GM19240 (cell line): Measurements from ENCODE around the gene PHACTR1.
"Not testable (repeated sequence)": the region's sequence is repeated elsewhere in the genome, so short reads cannot be mapped to it uniquely, and the experiment has no call there.

Experiments used
- DNase-seq: peaks from one replicate; pipeline ENCODE4 v3.0.0; 2011; ENCODE audit warnings: low spot score; ENCODE audit not compliant: insufficient read length

The PHACTR1 gene

DNA sequence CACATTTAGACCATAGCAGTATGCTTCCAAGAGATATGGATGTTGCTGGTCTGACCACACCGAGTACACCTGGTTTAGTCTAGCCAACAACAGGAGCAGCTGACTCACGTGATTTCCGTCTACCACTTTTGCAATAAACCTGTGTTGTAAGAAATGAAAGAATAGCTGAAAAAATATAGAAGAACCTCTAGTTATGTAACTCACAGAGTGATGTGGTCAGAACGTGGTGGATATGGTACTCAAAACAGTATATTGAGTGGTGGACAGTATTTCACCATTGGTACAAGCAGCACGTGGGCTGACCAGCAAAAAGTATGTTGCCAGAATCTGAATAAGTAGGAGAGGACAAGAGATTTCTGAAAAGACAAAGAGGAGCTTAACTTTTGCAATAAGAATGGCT lies 384.8 kb downstream of the PHACTR1 start:
- no peak for DNase-seq

DNA sequence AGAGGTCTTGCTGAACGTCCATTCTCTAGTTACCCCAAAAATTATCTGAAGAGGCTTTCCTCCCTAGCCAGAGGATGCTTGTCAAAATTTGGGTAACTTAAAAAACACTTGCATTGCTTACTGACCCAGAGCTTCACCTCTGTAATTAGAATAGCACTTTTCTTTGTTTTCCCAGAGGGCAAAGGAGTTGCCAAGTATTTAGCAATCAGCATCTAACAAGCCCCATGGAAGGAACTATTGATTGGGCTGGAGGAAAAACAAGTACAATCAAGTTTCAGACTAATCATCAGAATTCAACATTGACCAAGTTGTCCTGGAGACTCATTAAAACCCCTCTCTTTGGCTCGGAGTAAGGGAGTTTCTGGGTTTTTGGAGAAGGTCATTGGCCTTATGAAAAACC lies 385.4 kb downstream of the PHACTR1 start:
- no peak for DNase-seq

DNA sequence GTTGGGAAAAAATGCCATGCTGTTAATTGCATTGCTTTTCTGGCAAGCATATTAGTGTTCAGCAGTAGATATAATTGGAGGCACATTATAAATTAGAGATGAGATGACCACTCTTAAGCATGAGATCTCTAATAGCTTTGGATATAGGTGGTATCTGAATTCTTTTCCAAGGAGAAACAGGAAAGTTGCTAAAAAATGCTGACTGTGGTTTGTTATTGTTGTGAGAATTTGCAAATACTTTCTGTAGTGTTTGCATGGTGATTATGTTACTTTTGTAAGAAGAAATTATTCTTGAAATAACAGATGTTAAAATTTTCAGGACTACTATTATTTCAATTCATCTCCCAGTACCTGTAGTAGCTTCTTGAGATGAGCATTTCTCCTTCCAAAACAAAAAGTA lies 386.6 kb downstream of the PHACTR1 start:
- no peak for DNase-seq

DNA sequence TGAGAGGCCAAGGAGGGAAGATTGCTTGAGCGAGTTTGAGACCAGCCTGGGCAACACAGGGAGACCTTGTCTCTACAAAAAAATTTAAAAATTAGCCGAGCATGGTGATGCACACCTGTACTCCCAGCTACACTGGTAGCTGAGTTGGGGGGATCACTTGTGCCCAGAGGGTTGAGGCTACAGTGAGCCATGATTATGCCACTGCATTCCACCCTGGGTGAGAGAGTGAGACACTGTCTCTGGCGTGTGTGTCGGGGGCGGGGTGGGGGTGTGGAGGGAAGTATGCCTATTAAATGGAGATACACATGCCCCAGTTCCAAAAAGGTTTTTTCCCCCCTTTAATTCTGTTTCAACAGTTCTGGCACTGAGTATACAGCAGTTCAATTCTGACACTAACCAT lies 388.6 kb downstream of the PHACTR1 start:
- DNase-seq, result no peak

DNA sequence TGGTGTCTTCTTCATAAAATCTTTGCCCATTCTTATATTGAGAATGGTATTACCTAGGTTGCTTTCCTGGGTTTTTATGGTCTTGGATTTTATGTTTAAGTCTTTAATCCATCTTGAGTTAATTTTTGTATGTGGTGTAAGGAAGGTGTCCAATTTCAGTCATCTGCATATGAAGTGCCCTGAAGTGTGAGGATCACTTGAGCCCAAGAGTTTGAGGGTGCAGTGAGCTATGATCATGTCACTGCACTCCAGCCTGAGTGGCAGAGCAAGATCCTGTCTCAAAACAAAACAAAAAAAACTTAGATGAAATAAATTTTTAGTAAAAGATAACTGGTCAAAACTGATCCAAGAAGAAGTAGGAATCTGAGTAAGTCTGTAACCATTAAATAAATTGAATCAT lies 396.4 kb downstream of the PHACTR1 start:
- DNase-seq, result no peak

DNA sequence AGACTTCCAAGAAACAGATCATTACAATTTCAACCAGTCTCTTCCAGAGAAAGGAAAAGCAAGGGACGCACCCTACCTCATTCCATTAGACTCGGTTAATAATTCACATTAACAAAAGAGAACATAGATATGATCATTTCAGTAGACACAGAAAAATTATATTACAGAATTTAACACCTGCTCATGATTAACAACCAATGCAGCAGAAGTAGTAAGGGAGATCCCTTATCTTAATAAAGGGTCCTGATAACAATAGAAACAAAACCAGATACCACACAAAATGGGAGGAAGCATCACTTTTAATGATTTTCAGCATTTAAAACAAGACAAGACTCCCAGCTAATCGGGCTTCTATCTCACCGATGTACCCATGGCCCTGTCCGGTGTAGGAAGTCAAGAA lies 396.8 kb downstream of the PHACTR1 start:
- DNase-seq, result no peak

DNA sequence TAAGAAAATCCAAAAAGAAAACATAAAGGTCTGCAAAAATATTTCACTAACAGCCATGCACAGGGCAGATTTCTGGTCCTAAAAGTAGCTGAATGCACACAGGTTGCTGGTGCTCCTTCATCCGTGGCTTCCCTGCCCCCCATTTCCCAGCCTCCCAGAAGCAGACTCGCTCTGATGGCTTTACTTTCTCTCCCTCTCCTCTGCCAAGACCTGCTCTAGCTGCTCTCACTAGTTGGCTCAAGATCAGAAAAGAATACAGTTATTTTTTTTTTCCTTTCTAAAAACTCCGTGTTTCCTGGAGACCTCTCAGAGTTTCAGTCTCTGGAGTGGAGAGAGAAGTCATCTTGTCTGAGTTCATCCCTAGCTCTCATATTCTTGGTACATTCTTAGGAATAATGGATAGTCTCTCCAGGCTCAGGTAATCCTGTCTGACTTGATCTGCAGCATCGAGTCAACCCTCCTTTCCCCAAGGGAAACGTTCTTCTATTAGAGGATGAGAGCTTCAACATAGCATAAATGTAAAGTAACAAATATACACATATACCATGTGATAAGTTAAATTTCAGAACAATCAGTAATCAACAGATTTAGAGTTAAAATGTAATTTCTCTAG lies 397.5 kb downstream of the PHACTR1 start:
- no peak for DNase-seq

DNA sequence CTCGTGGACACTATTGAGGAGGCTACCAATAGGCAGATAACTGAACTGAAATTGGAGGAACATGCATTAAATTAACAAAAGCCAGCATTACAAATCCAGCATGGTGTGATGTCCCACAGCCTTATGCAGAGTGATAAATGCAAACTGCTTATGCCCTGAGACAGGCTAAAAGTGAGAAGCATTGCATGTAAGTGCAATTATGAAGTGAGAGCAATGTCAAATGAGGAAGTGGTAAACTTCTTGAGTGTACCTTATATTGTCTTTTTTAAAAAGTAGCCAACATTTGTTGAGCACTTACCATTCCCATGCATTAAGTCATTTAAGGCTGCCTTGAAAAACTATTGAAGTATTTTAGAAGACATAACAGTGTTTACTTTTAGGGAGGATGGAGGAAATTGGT lies 399.6 kb downstream of the PHACTR1 start:
- no peak for DNase-seq

DNA sequence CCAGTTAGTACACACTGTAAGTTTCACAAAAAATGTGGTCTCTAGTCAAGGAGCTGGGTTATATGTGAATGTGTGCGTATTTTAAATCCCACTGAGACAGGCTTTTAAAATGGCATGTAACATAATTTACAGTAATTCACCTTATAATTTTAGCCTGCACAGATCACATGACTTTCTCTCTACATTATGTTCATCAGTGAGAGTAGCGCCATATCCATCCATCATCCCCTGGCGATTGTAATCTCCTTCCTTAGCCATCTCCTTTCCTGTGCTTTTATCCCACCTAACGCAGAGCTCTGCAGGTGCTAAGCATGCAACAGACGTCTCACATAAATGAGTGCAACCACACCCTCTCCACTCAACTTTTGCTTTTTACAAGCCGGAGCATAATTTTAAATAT lies 401.0 kb downstream of the PHACTR1 start:
- DNase-seq, result no peak

DNA sequence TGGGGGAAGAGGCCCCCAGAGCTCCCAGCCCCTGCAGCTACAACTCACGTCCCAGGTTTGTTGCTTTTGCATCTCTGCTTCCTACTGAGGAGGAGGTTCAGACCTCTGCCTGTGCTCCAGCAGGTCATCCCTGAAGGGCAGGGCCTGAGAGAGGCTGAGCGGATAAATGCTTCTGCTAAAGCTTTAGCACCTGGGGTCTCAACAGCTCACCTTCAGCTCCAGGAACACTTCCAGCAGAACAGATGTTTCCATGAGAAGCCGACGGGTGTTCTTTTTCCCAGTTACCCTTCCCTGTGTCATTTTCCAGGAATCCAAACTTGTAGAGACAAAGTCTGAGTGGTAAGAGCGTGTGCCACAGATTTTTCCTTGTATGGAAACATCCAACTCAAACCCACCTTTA lies 403.0 kb downstream of the PHACTR1 start:
- DNase-seq, result no peak

DNA sequence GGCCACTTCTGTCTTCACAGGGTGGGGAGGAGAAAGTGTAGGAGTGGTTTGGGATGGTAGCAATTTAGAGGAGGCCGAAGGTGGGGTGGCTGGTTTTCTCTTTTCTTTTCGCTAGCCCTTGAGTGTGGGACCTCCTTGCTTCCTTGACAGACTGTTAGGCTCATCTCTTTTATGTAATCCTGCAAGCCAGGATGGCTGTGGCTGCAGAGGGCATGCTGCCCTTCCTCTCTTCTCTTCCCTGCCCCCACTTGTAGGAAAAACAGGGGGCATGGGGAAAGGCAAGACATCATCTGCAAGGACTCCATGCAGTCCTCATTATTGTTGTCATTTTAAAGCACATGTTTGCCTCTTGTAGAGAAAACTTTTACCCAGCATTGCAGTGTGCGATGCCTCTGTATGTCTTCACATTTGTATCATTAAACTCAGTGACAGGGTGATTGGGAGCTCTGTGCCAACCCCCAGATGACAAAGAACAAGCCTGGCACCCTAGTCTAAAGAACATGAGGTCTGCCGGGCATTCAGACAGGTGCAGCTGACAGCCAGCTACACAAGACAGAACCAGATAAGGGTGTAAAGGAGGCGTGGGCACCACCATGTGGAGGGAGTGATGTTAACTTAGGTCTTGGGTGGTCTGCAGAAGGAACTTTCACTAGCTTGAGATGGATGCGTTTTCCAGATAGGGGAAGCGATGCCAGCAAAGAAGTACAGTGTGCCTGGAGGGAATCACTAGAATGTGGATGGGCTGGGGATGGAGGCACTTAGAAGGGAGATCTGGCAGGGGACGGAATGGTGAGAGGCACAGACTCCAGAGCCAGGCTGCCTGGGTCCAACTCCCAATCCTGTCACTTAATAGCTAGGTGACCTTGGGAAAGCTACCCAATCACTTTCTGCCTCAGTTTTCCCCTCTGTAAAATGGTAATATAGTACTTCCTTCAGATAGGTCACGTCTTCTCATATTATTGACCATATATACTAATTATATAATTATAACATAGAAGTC lies 404.2 kb downstream of the PHACTR1 start:
- DNase-seq, result no peak

DNA sequence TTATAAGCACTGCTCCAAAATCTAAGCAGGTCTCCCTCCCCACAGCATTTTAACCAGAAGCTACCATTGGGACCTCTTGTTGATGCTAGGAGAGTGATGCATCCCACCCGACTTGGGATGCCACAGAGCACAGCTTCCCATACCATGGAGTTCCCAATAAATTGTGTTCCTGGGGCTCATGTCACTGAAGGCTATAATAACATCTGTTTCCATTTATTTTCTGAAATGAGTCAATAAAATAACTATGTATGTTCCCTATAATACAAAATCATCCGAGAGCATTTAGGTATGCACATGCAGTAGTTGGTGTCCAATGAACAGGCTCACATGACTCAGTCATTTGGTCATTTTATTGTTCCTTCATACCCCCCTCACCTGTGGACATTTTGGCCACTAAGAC lies 407.6 kb downstream of the PHACTR1 start:
- no peak for DNase-seq

DNA sequence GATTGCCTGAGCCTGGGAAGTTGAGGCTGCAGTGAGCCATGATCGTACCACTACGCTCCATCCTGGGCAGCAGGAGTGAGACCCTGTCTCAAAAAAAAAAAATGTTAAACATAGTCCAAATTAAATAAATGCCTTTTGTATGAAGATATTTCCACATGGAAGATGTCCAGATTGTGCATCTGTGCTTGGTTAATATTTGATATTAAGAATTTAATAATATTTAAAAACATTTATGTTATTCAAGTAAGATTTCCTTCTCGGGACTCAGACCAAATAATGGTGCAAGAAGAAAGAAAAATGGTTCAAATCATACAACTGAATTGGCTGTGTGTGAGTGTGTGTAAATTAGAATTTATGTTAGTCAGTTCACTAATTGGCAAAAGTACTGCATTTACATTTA lies 409.3 kb downstream of the PHACTR1 start:
- no peak for DNase-seq

DNA sequence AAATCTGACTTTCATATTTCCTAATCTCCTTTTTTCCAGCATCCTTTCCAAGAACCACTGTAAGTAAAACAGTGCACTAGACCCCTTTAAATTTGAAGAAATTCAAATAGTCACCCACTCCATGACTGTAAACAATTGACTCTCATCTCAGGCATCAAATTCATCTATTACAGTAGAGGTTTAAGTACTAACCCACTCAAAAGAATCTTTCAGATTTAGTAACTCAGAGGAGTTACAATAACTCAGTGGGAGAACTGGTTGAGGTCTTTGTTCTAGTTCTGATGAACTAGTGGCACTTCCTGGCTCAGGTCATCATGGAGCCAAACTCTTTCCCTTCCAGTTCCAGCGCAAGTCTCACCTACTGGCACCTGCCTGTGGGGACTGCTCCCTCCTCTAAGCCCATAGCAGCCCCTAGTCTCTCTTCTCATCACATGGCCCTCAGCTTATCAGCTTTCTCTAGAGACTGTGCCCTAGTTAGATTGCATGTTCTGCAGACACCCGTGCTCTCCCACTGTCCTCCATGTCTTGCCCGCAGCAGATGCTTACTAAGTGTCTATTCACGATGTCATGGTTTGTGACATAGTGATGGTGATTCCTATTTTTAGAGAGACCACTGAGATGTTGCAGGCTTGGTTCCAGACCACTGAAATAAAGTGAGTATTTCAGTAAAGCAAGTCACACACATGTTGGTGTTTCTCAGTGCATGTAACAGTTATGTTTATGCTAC lies 415.5 kb downstream of the PHACTR1 start:
- no peak for DNase-seq

DNA sequence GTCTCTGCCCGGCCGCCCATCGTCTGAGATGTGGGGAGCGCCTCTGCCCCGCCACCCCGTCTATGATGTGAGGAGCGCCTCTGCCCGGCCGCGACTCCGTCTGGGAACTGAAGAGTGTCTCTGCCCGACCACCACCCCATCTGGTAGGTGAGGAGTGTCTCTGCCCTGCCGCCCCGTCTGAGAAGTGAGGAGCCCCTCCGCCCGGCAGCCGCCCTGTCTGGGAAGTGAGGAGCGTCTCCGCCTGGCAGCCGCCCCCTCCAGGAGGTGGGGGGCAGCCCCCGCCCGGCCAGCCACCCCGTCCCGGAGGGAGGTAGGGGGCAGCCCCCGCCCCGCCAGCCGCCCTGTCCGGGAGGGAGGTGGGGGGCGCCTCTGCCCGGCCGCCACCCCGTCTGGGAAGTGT lies 417.3 kb downstream of the PHACTR1 start:
- not testable (repeated sequence) for DNase-seq

DNA sequence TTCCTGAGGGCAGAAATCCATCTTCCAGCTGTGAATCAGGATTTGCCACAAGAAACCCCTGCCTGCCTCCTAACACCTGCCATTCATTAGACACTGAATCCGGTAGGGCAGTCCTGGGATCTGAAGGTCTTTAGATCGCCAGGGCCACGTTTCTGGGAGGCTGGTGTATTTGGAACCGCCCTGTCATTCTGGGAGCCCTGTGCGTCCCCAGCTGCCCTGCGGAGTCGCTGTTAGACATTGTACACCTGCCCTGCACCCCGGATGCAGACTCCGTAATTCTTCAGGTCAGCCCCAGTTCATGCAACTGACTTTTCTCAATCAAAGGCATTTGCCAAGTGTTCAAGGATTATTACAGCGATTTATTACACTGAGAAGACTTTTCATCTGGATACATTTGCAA lies 418.6 kb downstream of the PHACTR1 start:
- DNase-seq, result no peak

DNA sequence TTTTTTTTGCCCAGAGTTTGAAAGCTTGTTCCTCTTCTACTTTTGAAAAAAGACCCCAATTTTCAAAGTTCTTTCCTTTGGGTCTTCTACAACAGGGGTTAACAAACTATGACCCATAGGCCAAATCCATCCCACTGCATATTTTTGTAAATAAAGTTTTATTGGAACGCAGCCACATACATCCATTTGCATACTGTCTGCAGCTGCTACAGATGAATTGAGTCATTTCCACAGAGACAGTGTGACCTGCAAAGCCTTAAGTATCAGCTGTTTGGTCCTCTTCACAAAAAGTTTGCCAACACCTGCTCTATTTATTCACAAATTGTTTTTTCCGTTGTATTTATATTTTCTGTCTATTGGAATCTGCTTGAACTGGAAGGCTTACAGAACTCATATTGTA lies 422.6 kb downstream of the PHACTR1 start:
- no peak for DNase-seq

DNA sequence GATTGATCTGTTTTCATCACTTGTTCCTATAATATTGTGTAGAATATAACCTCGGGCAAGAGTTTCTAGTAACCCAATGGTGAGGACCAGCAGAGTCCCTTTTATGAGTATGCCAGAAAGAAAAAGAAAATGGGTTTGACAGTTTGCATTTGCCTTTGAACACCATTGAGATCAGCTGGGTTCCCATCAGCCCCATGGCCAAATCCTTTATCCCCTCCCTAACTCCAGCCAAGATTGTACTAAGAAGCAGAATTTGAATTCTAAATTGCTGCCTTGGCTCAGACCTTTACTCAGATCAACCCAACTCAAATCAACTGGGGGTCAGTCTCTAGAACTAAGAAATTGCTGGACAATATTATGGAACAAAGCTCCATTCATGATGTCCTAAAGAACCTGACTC lies 424.4 kb downstream of the PHACTR1 start:
- DNase-seq, result no peak

DNA sequence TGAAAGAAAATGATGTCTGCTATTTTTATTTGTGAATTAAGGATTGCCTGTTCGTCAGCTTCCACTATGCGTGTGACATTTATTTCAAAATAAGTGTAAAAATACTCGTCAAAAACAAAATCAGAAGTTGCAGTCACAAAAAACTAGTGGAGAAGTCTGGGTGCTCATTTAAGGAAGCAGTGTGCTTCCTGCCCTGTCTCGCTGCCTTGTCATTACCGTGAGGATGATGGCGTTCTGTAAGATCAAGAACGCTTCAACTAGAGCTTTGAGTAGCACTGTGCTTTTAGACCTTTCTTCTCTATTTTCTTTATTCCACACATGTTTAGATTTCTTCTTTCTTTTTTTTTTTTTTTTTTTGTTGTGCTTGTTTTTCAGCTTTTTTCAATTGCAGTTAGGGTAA lies 424.8 kb downstream of the PHACTR1 start:
- DNase-seq, result no peak

DNA sequence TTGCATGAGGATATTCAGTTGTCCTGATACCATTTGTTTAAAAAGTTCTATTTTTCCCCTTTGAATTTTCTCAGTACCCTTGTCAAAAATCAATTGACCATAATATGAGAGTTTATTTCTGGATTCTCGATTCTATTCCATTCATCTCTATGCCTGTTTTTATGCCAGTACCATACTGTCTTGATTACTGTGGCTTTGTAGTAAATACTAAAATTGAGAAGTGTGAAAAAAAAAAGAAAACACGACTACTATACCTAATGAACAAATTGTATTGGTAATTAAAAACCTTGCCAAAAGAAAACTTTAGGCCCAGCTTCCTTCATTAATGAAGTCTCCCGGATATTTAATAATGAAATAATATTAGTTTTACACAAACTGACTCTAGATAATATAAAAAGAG lies 426.0 kb downstream of the PHACTR1 start:
- DNase-seq, result no peak

DNA sequence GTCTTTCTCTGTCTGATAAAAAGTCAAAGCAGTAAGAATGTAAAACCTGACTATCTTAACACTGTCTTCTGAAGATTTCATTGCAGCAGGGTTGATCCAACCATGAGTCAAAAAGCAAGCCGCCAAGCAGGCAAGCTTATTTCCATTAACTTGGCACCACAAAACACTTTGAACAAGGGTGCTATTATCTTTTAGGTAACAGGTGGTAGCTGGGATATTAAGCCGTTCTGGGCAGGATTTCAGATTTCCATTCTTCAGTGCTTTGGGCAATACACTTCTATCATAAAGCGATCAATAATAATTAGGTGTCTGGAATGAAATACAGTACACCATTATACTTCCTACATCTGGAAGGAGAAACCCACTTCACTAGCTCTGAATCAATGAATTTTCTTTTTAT lies 429.9 kb downstream of the PHACTR1 start:
- DNase-seq, result no peak

DNA sequence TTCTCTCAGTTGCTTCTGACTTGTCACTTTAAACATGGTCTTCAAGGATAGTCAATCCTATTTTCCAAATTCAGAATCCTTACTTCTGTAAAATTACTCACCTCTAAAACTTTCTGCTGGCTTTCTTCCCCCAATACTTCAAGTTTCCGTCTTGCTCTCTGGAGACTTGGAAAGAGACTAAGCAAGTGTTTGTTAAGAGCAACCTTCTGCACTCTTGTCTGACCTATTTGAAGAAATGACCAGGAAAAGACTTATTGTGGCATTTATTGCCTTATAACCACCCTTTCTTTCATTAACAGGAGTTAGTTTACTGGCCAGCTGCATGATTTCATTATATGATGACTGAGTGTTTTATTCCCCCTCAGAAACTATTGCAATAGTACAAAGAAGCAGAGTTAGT lies 430.8 kb downstream of the PHACTR1 start:
- DNase-seq, result no peak
